ENCODE data around the gene GJA4. TPM values are rescaled to one million over a fixed set of nuclear protein-coding genes. Genes with fewer than 3 reads are reported as not detected.

GJA4 gene
- total RNA-seq, 1 donor from 2014 or later, result 34.7 TPM

DNA sequence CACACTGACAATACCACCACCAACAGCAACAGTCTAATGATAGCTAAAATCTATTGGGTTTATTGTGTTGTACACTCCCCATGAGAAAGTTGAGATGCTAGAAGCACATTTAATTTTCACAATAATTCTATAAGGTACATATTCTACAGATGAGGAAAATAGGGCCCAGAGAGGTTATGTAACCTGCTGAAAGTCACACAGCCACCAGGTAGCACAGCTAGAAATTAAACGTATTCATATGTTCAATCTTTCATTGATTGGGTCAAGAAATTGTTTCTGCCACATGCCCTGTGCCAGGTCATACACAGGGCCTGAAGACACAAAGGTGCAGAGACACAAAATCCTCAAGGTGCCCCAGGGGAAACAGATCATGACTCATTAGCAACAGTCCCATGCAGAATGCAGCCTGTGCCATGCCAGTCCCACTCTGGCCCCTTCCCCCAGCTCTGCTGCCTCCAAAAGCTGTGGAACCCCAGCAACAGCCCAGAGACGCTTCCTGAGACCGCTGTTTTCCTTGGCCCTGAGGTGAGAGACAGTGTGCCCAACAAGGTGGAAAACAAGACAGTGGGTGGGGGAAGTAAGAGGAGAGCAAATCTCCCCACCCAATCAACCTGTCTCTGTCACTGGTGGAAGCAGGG is 32.1 kb downstream of the GJA4 start:
- no peak for DNase-seq (ENCODE audit: low spot score)
- intact Hi-C loops (cut with DNase I), result no loop called here

DNA sequence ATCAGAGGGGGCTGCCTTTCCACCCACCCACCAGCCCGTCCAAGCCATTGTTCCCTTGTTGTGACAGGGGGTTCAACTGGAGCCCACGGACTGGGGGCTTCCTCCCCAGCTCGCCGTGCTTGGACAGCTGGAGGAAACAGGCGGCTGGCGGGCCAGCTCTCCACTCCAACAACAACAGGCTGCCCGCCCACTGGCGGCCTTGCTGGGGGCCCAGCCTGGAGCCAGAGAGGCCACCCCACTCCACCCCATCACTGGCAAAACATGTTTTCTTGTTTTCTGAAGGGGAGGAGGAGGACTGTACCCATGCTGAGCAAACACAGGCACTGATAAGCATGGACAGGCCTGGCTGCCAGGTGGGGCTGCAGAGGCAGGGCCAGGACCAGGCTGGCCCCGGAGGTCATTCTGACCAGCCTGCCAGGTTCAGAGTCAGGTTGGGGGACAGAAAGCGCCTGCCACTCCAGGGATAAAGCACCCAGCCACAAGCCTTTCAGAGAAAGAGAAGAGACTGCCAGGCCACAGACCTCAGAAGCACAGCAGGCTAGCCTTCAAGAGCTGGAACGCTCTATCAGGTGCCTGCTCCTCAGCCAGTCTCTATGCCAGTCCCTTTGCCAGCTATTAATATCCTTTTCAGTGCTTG is 32.8 kb downstream of the GJA4 start:
- intact Hi-C loops (cut with DNase I), result no loop called here
- no peak for DNase-seq (ENCODE audit: low spot score)

DNA sequence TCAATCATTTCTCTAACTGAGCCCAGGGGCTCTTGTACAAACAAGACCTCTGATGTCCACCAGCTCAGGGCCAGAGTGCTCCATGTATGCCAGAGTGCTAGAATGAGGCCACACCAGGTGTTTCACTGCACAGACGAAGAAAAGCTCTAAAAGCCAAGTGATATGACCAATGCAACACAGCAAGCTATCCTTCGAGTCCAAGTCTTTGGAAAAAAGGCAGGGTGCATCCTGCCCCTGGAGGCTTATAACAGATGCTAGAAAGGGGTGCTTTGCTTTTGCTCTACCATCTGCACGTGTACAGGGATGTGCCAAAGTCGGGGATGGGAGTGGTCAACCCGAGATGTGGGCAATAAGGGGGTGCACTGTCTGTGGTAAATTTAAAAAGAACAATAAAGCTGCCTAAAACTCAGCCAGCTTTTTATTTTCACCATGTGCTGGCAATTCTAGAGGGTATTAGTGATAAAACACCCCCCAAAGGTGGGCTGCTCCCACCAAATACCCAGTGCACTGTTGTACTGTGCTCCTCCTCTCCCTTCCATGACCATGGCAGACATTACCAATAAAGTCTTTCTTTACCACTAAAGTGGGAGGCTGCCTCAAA is 34.6 kb downstream of the GJA4 start:
- no peak for DNase-seq (ENCODE audit: low spot score)
- intact Hi-C loops (cut with DNase I), result no loop called here

DNA sequence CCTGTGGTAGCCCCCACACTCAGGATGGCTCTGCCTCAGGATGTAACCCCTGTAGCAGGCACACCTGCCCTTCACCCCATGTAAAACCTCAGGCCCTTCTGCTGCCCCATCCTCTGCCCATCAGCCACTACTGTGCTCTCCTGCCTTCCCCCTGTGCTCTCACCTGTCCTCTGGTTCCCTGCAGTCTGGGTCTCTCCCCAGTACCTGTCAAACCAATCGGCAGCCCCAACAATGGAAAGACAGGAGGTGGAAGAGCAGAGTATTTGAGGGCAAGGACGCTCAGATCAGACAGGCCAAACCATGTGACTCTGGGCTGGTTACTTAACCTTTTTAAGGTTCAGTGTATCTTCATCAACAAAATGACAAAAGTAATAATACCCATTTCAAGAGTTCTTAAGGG is 35.8 kb downstream of the GJA4 start:
- DNase-seq (ENCODE audit: low spot score), result no peak
- intact Hi-C loops (cut with DNase I), result no loop called here

DNA sequence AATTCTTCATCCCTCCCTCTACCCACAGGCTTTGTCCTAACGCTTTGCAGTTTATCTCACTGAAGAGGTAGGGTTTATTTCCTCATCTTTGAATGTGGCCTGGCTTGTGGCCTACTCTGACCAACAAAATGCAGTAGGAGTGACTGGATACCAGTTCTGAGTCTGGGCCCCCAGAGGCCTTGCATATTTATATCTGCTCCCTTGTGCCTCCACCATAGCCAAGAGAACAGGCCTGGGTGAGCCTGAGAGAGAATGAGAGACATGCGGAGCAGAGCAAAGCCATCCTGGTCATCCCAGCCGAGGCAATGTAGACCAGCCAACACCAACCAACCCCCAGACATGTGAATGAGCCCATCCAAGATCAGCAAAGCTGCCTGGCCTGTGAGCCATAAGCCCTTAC is 36.5 kb downstream of the GJA4 start:
- intact Hi-C loops (cut with DNase I), result no loop called here
- no peak for DNase-seq (ENCODE audit: low spot score)

DNA sequence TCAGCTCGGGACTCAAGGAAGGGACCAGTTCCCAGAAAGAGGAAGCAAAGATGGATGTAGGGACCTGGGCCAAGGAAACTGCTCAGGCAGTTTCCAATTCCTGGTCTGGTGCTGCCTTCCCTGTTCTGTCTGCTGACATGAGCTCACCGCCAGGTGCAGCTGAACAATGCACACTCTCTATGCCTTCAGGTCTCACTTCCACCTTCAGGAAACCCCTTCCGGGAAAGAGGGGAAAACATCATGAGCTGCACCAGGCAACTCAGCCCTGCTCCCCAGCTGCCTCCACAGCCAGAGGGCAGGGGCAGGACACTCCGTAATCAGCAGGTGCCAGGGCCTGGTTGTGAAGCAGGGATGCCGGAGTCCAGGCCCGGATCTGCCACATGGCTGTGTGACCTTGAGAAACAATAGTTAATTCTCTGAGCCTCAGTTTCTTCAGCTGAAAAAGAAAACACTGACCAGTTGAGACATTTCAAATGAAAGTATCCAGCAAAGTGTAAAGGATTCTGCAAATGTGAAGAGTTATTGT is 39.0 kb downstream of the GJA4 start:
- intact Hi-C loops (cut with DNase I), result no loop called here
- DNase-seq (ENCODE audit: low spot score), result no peak

DNA sequence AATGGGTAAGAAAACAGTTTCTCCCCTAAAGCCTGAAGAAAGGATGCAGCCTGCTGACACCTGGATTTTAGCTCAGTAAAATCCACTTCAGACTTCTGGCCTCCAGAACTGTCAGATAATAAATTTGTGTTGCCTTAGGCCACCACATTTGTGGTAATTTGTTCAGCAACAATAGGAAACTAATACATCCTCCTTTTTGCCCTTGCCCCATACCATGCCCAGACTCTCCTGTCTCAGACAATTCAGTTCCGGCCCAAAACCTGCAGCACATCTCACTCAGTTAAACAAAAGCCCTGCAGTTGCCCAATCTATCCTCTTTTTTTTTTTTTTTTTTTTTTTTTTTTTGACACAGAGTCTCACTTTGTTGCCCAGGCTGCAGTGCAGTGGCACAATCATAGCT is 40.9 kb downstream of the GJA4 start:
- intact Hi-C loops (cut with DNase I), result no loop called here

DNA sequence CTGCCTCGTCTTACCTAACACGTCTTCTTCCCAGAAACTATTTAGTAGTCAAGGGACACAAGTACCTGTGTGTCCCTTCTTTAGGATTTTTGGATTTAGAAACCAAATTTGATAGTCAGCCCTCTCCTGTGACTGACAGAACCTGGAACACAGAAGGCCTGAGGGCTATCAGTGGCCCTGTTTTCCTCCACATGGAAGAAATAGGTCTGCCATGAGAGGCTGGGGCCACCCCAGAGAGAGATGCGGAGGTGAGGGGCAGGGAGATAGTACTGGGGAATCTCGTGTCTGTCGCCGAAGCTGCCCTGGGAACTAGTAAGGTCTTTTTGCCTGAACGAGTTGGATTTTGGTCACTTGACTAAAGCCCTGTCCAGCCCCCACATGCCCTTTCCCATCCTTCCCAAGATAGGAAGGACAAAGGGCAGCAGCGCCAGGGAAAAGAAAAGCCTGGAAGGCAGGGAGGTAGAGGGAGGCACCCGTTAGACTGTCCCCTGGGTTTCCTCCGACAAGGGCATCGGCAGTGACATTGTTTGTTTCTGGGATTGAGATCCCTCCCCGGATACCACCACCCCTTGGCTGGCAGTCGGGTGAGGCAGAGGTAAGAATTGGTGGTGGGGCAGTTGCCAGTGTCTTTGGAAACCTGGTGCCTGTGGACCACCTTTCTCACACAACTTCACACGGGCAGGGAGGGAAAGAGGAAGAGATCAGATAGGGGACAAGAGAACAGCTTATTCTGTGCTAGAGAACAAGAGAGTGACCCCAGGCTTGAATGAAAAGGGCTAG is 46.9 kb downstream of the GJA4 start:
- intact Hi-C loops (cut with DNase I), result no loop called here
- no peak for DNase-seq (ENCODE audit: low spot score)

More for the DNA sequence above, 40.9 kb downstream of the GJA4 start:
- no peak for DNase-seq (ENCODE audit: low spot score)

DNA sequence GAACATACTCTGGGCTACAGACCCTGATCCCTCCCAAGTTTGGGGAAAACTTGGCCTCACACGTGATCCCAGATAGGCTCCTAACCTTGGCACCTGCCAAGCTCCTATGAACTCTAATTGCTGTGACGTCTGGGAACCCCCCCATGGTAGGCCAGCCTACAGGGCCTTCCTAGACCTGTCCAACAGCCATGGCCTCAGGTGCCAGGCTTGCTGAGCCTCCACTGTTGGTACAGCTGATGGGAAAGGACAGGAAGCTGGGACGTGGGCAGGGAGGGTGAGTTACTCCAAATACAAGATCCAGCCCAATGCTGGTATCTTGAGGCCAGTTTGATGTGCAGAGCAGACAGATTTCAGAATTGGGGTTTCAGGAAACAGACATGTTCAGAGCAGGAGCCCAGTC is 47.6 kb downstream of the GJA4 start:
- DNase-seq (ENCODE audit: low spot score), result no peak
- intact Hi-C loops (cut with DNase I), result no loop called here

DNA sequence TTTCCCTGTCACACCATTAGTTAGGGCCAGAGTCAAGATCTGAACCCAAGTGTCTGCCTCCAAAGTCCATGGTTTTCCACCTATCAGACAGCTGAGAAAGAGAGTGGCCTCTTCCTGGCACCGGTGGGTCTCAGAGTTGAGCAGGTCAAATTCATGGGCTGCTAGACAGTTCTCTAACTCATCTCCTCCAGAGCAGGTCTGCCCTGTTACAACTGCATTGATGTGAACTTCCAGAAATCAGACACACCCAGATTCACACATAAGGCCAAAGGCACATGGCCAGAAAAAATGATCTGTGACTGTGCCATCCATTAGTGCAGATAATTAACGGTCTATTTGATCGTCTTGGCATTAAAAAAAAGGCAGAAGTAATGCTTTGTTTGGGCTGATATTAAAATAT is 49.3 kb downstream of the GJA4 start:
- intact Hi-C loops (cut with DNase I), result no loop called here
- no peak for DNase-seq (ENCODE audit: low spot score)

DNA sequence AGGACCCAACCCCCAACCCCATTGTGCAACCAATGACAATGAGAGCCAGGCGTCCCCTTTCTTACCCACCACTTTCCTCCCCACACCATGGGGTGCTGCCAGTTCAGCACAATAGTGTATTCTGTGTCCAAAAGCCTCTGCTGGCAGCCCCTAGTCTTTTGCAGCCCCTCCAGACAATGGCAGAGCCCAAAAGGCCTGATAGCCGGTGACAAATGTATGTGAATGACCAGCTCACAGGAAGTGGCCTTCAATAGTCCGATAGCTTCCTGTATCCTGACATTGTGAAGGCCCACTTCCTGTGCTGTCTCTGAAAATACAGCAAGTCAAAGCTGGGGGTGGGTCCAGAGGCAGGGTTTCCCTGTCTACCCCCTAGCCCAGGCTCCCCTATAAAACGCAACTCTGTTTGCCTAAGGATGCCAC is 50.2 kb downstream of the GJA4 start:
- intact Hi-C loops (cut with DNase I), result no loop called here
- DNase-seq (ENCODE audit: low spot score), result no peak

DNA sequence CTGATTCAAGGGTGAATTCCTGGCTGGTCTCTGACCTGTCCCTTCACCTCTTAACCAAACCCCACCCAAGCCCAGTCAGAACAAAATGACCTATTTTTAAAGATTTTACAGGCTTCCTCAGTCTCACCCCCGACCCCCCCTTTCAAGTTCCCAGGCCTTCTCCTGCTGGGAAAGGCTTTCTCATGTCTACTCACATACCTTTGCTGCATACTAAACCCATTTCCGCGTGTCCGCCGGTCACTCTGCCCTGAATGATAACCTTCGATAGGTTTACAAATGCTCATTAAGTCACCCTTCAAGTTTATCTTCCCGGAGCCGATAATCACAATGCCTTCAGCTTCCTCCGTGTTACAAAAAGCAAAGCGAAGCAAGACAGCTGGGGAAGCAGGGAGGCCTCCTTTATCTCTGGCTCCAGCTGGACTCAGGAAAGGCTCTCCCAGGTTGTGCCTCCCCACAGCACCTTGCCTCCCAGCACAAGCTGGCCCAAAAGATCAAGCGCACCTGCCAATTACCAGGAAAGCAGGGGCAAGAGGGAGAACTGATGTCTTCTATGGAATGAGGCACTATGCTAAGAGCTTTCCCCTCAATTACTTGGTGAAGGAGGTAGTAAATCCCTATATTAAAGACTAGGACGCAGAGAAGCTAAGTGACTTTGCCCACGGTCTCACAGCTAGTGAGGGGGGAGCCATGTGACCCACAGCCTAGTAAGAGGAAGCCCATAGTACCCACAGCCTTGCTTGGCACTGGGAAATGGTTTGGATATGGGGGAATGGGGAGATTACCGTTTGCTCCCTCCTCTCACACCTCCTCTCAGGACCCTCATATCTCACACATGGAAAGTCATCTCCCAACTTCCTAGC is 50.8 kb downstream of the GJA4 start:
- intact Hi-C loops (cut with DNase I), result no loop called here
- no peak for DNase-seq (ENCODE audit: low spot score)

DNA sequence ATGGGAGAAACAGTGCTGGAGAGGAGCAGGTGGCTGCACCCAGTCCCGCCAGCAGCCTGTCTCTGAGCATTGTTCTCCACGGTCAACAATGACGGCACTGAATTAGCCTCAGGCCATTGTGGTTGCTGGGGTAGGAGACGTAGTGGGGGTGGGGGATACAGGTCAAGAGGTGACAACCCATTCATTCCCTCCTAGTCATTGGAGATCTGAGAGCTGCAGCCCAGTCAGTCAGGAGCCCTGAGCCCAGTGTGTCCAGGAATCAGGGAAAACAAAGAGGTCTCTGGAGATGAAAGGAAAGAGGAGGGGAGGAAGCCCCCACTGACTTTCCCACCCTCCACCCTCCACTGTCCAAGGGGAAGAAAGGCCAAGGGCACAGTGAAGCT is 51.4 kb downstream of the GJA4 start:
- intact Hi-C loops (cut with DNase I), result no loop called here
- DNase-seq (ENCODE audit: low spot score), result no peak

Other genes with a start within 250 kb of the GJA4 start
- not detected for gene GJB5, start 38.0 kb upstream of the GJA4 start, total RNA-seq
- not detected for gene GJB4, start 33.3 kb upstream of the GJA4 start, total RNA-seq
- not detected for gene GJB3, start 11.8 kb upstream of the GJA4 start, total RNA-seq
- gene SMIM12, start 66.8 kb downstream of the GJA4 start, total RNA-seq, result 49.4 TPM
- gene DLGAP3, start 136.7 kb downstream of the GJA4 start, total RNA-seq, result 0.11 TPM
- gene TMEM35B, start 192.3 kb downstream of the GJA4 start, total RNA-seq, result 8.5 TPM
- 17.5 TPM for gene ZMYM6, start 238.9 kb downstream of the GJA4 start, total RNA-seq